Common myeloid progenitor, CD34-positive (primary cell): Measurements from ENCODE around the gene RER1.

Experiments
- CTCF ChIA-PET: fragments of 350-600 bp; sonication (Branson Sonifier 250); formaldehyde crosslinking; loops from one replicate; lab custom pipeline; 2021; ENCODE audit warnings: antibody characterized with exemption; lab: Charles Lee
- POLR2A ChIA-PET: fragments of 350-600 bp; sonication (Branson Sonifier 250); formaldehyde crosslinking; loops from one replicate; lab custom pipeline; 2021; ENCODE audit warnings: antibody characterized with exemption; lab: Charles Lee
- DNase-seq, 3 donors: peaks; one replicate each; pipeline versions ENCODE4 v3.0.0 to v3.0.0-alpha.2; 2013
- H3K27ac ChIP-seq, 2 experiments: 1 replicate in 1 of 2; 2 replicates in 1 of 2; pipeline ENCODE4 v1.7.0; 2013; ENCODE audit warnings: inconsistent platforms in 2 of 2, low read length in 2 of 2, mild to moderate bottlenecking in 2 of 2, low read depth in 1 of 2, moderate library complexity in 1 of 2; ENCODE audit not compliant: severe bottlenecking in 2 of 2, insufficient read depth in 1 of 2, poor library complexity in 1 of 2
- H3K27me3 ChIP-seq, 5 experiments: replicated peaks in 2 of 5; 1 replicate in 3 of 5; 2 replicates in 2 of 5; pipeline versions ENCODE4 v1.6.1 to v1.7.0; 2013; ENCODE audit warnings: low read length in 4 of 5, mild to moderate bottlenecking in 2 of 5, moderate library complexity in 2 of 5, inconsistent platforms in 1 of 5; ENCODE audit not compliant: insufficient read depth in 5 of 5, control insufficient read depth in 4 of 5
- H3K36me3 ChIP-seq, 4 experiments: 1 replicate in 2 of 4; 2 replicates in 2 of 4; pipeline versions ENCODE4 v1.6.1 to v1.7.0; 2013; ENCODE audit warnings: low read length in 3 of 4, control low read depth in 1 of 4, mild to moderate bottlenecking in 1 of 4; ENCODE audit not compliant: control insufficient read depth in 4 of 4, insufficient read depth in 4 of 4
- H3K4me1 ChIP-seq, 4 experiments: 1 replicate in 3 of 4; 2 replicates in 1 of 4; pipeline versions ENCODE4 v1.6.1 to v1.7.1; 2013; ENCODE audit warnings: low read length in 3 of 4, mild to moderate bottlenecking in 3 of 4, control low read depth in 1 of 4, inconsistent platforms in 1 of 4, moderate library complexity in 1 of 4; ENCODE audit not compliant: control insufficient read depth in 4 of 4, insufficient read depth in 4 of 4; ENCODE audit errors: control extremely low read depth in 1 of 4
- H3K4me3 ChIP-seq, 7 experiments: 1 replicate in 4 of 7; 2 replicates in 3 of 7; pipeline versions ENCODE4 v1.5.1 to v1.7.0; 2013; ENCODE audit warnings: mild to moderate bottlenecking in 7 of 7, low read length in 6 of 7, moderate library complexity in 6 of 7, inconsistent platforms in 2 of 7, low read depth in 2 of 7, control low read depth in 1 of 7; ENCODE audit not compliant: insufficient read depth in 4 of 7, control insufficient read depth in 1 of 7; ENCODE audit errors: extremely low read depth in 1 of 7
- H3K9me3 ChIP-seq, 5 experiments: 1 replicate in 4 of 5; 2 replicates in 1 of 5; pipeline versions ENCODE4 v1.6.1 to v1.7.1; 2013; ENCODE audit warnings: low read length in 4 of 5, mild to moderate bottlenecking in 2 of 5, inconsistent platforms in 1 of 5, low read depth in 1 of 5, moderate library complexity in 1 of 5; ENCODE audit not compliant: control insufficient read depth in 4 of 5, insufficient read depth in 2 of 5; ENCODE audit errors: control extremely low read depth in 1 of 5
- WGBS: methylation state at CpG from one replicate; pipeline ENCODE4 v1.1.5; 2013; ENCODE audit not compliant: insufficient coverage; 5-methylcytosine and 5-hydroxymethylcytosine counted together

The RER1 gene

DNA sequence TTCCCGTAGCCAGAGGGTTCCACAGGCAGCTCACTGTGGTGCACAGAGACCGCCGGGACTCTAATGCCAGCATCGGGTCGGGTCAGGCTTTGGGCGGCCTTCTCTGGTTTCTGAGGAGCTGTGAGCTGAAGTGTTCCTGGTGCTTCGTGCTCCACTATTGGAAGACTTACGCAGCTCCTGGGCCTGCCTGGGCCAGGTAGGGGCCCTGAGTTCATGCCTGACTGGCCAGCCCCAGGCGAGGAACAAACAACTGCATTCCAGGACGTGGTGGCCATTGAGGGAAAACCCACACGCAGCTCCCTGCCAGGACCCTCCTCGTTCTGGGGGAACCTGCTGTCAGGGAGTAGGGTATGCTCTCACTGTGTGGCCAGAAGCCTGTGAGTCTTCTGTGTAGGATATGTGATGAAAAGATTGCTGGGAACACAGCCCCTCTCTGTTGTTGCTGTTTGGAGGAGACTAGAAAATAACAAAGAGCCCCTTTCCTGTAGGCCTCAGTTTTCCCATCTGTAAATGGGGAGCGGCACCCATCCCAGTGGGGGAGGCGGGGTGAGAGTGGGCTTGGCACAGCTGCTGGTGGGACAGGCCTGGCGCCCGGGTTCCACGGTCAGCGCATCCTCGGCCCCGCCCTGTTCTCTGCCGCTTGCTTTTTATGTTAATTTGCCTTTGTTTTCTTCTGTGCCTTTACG lies 8.4 kb downstream of the RER1 start:
- Histone ChIP-seq H3K27me3 (no peaks in the 10 kb centered on the region), H3K4me1 (no peaks in the 10 kb centered on the region), H3K27ac (no peak overlapping the region), H3K9me3 (no peaks in the 10 kb centered on the region), H3K36me3 (peaks cover 8 to 93% (median 73%) of the 10 kb centered on the region in 4 experiments), H3K4me3 (no peak overlapping the region)
- no peak for DNase-seq
- WGBS: 95% methylated on average over 21 of the region's 22 CpGs
- POLR2A ChIA-PET: no interaction called here
- CTCF ChIA-PET: interaction anchor here (1.1 kb wide), 1 partner anchor 18 kb away, joined by 5 read pairs; no protein-coding TSS in a partner anchor

DNA sequence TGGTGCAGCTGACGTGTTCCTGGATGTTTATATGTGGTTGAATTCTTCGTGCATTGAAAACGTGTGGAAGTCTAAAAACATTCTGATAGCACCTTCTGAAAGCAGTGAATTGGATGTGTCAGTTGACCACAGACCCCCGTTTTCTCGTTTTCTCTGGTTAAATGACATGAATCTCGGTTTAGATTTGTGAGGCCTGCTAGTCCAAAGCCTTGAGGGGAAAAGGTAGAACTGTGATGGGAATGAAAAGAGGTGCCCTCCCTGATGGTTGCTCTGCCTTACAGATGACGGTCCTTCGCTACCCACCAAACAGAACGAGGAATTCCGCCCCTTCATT lies 8.9 kb downstream of the RER1 start:
- Histone ChIP-seq H3K36me3 (peaks cover 8 to 94% (median 72%) of the 10 kb centered on the region in 4 experiments), H3K9me3 (no peaks in the 10 kb centered on the region), H3K27me3 (no peaks in the 10 kb centered on the region), H3K27ac (no peak overlapping the region), H3K4me3 (no peak overlapping the region), H3K4me1 (no peaks in the 10 kb centered on the region)
- ChIA-PET CTCF (no interaction called here), POLR2A (no interaction called here)
- WGBS: 92% methylated on average over 6 of the region's 10 CpGs
- DNase-seq: no peak

DNA sequence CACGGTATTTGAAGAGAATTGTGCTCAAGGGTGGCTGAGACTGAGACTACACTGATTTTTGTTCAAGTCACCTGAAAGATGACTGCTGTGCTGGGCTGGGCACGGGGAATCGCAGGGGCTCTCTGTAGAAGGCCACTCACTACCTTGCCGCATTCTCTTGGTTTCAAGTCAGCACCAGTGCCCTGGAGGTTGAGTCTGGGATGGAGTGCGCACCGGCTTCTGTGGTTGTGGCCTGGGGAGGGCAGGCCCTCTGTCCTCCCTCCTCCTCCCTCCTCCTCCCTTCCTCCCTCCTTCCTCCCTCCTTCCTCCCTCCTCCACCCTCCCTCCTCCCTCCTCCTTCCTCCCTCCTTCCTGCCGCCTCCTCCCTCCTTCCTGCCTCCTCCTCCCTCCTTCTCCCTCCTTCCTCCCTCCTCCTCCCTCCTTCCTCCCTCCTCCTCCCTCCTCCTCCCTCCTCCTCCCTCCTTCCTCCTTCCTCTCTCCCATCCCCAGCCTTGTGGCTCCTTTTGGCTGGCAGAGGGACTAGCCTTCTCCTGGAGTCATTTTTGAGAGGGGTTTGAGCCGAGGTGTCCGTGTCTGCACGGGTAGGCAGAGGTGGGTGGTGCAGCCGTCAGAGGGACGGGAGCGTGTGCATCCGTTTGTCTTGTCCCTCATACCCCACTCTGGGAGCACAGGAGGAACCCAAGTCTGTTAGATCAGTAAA lies 9.5 kb downstream of the RER1 start:
- no peak overlapping the region for H3K4me3 ChIP-seq
- H3K4me1 ChIP-seq: no peaks in the 10 kb centered on the region
- ChIA-PET CTCF (interaction anchor here (1.3 kb wide), 1 partner anchor 9 kb away, joined by 3 read pairs; no protein-coding TSS in a partner anchor), POLR2A (interaction anchor here (0.6 kb wide), 1 partner anchor 35 kb away, joined by 3 read pairs; no protein-coding TSS in a partner anchor)
- no peaks in the 10 kb centered on the region for H3K9me3 ChIP-seq
- H3K36me3 ChIP-seq: peaks cover 8 to 93% (median 70%) of the 10 kb centered on the region in 4 experiments
- no peak overlapping the region for H3K27ac ChIP-seq
- 87% methylated on average over 10 of the region's 14 CpGs for WGBS
- H3K27me3 ChIP-seq: no peaks in the 10 kb centered on the region
- peak in 2 of 3 donors; percentile 35 to 59 for DNase-seq

DNA sequence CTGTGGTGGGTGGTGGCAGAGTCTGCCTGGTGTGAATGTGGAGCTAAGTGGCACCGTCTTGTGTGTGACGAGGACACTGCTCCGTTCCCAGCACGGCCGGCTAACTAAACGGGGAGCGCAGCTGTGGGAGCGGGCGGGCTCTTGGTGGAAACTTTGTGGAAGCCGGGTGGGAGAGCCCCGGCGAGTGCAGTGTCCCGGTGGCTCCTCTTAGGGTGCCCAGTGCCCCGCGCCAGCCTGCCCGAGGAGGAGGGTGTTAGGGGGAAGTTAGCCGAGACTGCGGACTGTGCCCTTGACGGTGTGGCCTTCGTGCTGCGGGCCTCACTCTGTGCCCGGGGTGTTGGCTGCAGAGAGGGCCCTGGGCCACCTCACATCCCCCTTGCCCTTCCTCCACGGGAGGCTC lies 10.8 kb downstream of the RER1 start:
- Histone ChIP-seq H3K36me3 (peaks cover 12 to 93% (median 70%) of the 10 kb centered on the region in 4 experiments), H3K27me3 (no peaks in the 10 kb centered on the region), H3K9me3 (no peaks in the 10 kb centered on the region), H3K27ac (no peak overlapping the region), H3K4me3 (no peak overlapping the region), H3K4me1 (no peaks in the 10 kb centered on the region)
- no peak for DNase-seq
- 98% methylated on average over 20 of the region's 23 CpGs for WGBS
- ChIA-PET CTCF (interaction anchor here (1.3 kb wide), 1 partner anchor 8 kb away, joined by 3 read pairs; no protein-coding TSS in a partner anchor), POLR2A (no interaction called here)

DNA sequence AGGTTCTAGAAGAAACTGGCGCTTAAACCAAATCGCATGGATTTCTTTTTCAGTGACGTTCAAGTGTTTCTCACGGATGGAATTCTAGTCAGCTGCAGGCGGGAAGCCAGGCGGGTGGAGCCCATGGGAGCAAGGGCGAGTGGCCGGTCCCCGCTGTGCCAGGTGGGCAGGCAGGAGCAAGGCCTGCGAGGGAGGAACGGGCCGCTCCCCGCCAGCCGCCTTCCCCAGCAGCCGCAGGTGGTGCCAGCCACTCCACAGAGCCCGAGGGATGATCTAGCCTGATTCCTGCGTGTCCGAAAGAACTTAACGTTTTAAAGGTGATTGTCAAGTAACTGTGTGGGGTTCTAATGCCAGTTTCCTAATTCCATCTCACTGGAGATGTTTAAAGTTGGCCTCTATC lies 11.6 kb downstream of the RER1 start:
- no peak for DNase-seq
- Histone ChIP-seq H3K4me3 (no peak overlapping the region), H3K27me3 (no peaks in the 10 kb centered on the region), H3K36me3 (peaks cover 12 to 91% (median 68%) of the 10 kb centered on the region in 4 experiments), H3K27ac (no peak overlapping the region), H3K4me1 (no peaks in the 10 kb centered on the region), H3K9me3 (no peaks in the 10 kb centered on the region)
- WGBS: 98% methylated on average over 19 of the region's 19 CpGs
- ChIA-PET POLR2A (no interaction called here), CTCF (no interaction called here)

DNA sequence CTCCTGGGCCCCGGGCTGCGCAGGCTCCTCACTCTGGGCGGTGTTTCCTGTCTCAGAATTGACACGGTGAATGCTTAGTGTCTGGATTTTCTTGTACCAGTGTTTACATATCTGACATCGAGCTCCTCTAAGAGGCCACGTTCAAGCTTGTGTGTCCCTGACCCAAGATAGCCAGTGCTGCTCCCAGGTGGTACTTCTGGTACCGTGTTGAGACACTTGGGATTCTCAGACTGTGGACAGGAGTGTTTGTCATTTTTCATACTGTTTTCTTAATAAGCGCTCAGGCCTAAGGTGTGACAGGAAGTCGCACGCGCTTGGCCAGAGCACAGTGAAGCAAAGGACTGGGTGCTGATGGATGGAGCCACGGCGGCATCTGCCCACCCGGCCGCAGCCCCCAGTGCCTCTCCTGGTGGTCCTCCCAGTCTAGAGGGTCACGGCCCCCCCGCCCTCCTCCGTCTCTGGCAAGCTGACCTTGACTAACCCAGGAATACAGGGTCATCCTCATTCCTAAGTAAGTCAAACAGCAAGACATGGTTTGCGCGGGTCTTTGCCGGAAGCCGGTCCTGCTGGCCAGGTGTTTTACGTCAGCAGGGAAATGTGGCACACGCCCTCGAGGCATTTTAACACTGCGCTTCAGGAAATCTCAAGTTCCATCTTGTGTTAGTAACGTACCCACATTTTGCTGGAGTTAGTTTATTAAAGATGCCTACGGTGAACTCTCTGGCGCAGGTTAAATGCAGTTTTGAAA lies 12.7 kb downstream of the RER1 start:
- no peaks in the 10 kb centered on the region for H3K27me3 ChIP-seq
- H3K9me3 ChIP-seq: no peaks in the 10 kb centered on the region
- ChIA-PET CTCF (no interaction called here), POLR2A (no interaction called here)
- no peak overlapping the region for H3K27ac ChIP-seq
- DNase-seq: no peak
- no peaks in the 10 kb centered on the region for H3K4me1 ChIP-seq
- 94% methylated on average over 28 of the region's 29 CpGs for WGBS
- peaks cover 12 to 93% (median 66%) of the 10 kb centered on the region in 4 experiments for H3K36me3 ChIP-seq
- H3K4me3 ChIP-seq: no peak overlapping the region
